Smooth muscle cell of the umbilical artery (primary cell): ENCODE measurements around the gene ARHGEF26. TPM values are rescaled to one million over a fixed set of nuclear protein-coding genes. Genes with fewer than 3 reads are reported as not detected.

Experiments used
- total RNA-seq: library from RNA; depleted of rRNA; stranded (reverse); fragments of >200 nt; gene quantifications from 2 replicates; pipeline ENCODE4 v1.2.3, GENCODE V29; 2014

ARHGEF26 gene
- 2.1 and 3.6 TPM in 2 replicates for total RNA-seq

GRCh38 chr3:154120961-154121700, at the start of gene ARHGEF26:
ARHGEF26 (plus strand) TSS chr3:154121390; CDS start chr3:154121993, 603 bp downstream.

Other genes starting within 250 kb of the ARHGEF26 start
- gene DHX36, start 203.1 kb downstream of the ARHGEF26 start, total RNA-seq: 45.1 and 62.8 TPM in 2 replicates